Skeletal muscle satellite cell (primary cell): Measurements from ENCODE around the gene TOP2A.
"Not testable (repeated sequence)": the region's sequence is repeated elsewhere in the genome, so short reads cannot be mapped to it uniquely, and the experiment has no call there.

Experiments used
- H3K27me3 ChIP-seq: 2 replicates; pipeline ENCODE4 v1.7.0; 2013; ENCODE audit warnings: low read length; ENCODE audit not compliant: control insufficient read depth, insufficient read depth
- H3K36me3 ChIP-seq: 2 replicates; pipeline ENCODE4 v1.7.0; 2013; ENCODE audit warnings: mild to moderate bottlenecking, control low read depth, low read length; ENCODE audit not compliant: insufficient read depth
- H3K4me1 ChIP-seq: 2 replicates; pipeline ENCODE4 v1.7.0; 2013; ENCODE audit warnings: low read length; ENCODE audit not compliant: control insufficient read depth, insufficient read depth
- H3K4me2 ChIP-seq: 2 replicates; pipeline ENCODE4 v1.7.0; 2013; ENCODE audit warnings: mild to moderate bottlenecking, low read length
- H3K4me3 ChIP-seq: 2 replicates; pipeline ENCODE4 v1.7.0; 2013; ENCODE audit warnings: low read length
- H3K9ac ChIP-seq: 2 replicates; pipeline ENCODE4 v1.7.0; 2013; ENCODE audit warnings: mild to moderate bottlenecking, low read depth, low read length, moderate library complexity
- H3K9me3 ChIP-seq: replicated peaks from 2 replicates; pipeline ENCODE4 v1.7.0; 2013; ENCODE audit warnings: mild to moderate bottlenecking, control low read depth, low read length

TOP2A gene

DNA sequence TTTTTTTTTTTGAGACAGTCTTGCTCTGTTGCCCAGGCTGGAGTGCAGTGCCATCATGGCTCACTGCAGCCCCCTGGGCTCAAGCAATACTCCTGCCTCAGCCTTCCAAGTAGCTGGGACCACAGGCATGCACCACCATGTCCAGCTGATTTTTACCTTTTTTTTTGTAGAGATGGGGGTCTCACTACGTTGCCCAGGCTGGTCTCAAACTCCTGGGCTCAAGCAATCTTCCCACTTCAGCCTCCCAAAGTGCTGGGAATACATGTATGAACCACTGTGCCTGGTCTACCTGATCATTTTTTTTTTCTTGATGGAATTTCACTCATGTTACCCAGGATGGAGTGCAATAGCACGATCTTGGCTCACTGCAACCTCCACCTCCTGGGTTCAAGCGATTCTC is 31.1 kb downstream of the TOP2A start:
- H3K27me3 ChIP-seq, H3K4me2 ChIP-seq, H3K4me1 ChIP-seq, H3K9me3 ChIP-seq, H3K9ac ChIP-seq, H3K4me3 ChIP-seq: not testable (repeated sequence)
- peaks cover 31% of the 10 kb centered on the region for H3K36me3 ChIP-seq

DNA sequence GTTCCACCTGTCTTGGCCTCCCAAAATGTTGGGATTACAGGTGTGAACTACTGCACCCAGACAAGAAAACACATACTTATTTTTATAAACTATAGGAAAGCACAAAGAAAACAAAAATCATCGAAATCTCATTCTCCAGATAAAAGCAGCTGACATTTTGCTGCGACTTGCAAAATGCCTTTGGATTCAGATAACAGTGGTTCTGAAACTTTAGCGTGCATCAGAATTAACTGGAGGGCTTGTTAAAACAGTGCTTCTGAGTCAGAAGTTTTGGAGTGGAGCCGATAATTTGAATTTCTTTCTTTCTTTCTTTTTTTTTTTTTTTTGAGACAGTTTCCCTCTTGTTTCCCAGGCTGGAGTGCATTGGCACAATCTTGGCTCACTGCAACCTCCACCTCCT is 35.4 kb downstream of the TOP2A start:
- no peak overlapping the region for H3K4me3 ChIP-seq

DNA sequence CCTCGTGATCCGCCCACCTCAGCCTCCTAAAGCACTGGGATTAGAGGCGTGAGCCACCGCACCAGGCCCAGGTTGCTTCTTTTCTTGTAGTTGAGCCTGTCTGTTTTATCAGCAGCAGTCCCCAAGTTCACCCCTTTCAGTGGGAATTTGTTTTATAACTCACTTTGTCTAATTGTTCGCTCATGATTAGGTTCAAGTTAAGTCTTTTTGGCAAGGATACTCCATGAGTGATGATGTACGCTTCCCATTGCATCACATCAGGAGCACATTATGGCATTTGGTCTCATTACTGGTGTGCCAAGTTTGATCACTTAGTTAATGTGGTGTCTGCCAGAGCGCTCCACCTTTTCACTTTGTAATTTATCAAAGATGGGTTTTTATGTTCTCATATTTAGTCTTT is 38.7 kb downstream of the TOP2A start:
- H3K27me3 ChIP-seq, result no peaks in the 10 kb centered on the region
- H3K4me2 ChIP-seq, result no peak overlapping the region
- no peaks in the 10 kb centered on the region for H3K36me3 ChIP-seq
- no peaks in the 10 kb centered on the region for H3K9me3 ChIP-seq
- no peak overlapping the region for H3K4me3 ChIP-seq
- H3K4me1 ChIP-seq, result no peaks in the 10 kb centered on the region
- H3K9ac ChIP-seq, result no peak overlapping the region

More for the DNA sequence above, 35.4 kb downstream of the TOP2A start:
- Histone ChIP-seq H3K9ac (no peak overlapping the region), H3K4me2 (no peak overlapping the region), H3K4me1 (no peaks in the 10 kb centered on the region), H3K36me3 (no peaks in the 10 kb centered on the region), H3K9me3 (no peaks in the 10 kb centered on the region), H3K27me3 (no peaks in the 10 kb centered on the region)

DNA sequence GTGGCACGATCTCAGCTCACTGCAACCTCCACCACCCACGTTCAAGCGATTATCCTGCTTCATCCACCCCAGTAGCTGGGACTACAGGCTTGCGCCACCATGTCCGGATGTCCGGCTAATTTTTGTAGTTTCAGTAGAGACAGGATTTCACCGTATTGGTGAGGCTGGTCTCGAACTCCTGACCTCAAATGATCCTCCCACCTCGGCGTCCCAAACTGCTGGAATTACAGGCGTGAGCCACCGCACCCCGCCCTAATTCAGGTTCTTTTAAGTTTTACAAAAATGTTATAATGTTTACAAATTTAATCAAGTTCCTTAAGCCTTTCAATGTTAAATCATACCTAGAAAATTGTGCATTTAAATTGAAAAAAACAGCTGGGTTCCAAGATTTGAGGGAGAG is 39.9 kb downstream of the TOP2A start:
- H3K4me1 ChIP-seq, result no peaks in the 10 kb centered on the region
- no peaks in the 10 kb centered on the region for H3K9me3 ChIP-seq
- no peak overlapping the region for H3K4me3 ChIP-seq
- H3K36me3 ChIP-seq, result no peaks in the 10 kb centered on the region
- H3K27me3 ChIP-seq, result no peaks in the 10 kb centered on the region
- H3K9ac ChIP-seq, result no peak overlapping the region
- H3K4me2 ChIP-seq, result no peak overlapping the region

DNA sequence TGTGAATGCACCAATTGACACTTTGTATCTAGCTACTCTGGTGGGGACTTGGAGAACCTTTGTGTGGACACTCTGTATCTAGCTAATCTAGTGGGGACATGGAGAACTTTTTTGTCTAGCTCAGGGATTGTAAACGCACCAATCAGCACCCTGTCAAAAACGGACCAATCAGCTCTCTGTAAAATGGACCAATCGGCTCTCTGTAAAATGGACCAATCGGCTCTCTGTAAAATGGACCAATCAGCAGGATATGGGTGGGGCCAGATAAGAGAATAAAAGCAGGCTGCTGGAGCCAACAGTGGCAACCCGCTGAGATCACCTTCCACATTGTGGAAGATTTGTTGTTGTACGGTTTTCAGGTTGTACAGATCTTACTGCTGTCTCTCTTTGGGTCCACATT is 41.2 kb downstream of the TOP2A start:
- not testable (repeated sequence) for H3K4me2 ChIP-seq, H3K9ac ChIP-seq, H3K4me3 ChIP-seq, H3K4me1 ChIP-seq, H3K27me3 ChIP-seq, H3K9me3 ChIP-seq, H3K36me3 ChIP-seq

DNA sequence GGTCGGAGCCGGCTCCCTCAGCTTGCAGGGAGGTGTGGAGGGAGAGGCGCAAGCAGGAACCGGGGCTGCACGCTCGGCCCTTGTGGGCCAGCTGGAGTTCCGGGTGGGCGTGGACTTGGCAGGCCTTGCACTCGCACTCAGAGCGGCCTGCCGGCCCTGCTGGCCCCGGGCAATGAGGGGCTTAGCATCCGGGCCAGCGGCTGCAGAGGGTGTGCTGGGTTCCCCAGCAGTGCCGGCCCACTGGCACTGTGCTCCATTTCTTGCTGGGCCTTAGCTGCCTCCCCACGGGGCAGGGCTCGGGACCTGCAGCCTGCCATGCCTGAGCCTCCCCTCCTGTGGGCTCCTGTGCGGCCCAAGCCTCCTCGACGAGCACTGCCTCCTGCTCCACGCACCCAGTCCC is 41.9 kb downstream of the TOP2A start:
- not testable (repeated sequence) for H3K4me1 ChIP-seq, H3K27me3 ChIP-seq, H3K9me3 ChIP-seq, H3K4me2 ChIP-seq, H3K4me3 ChIP-seq, H3K36me3 ChIP-seq, H3K9ac ChIP-seq

DNA sequence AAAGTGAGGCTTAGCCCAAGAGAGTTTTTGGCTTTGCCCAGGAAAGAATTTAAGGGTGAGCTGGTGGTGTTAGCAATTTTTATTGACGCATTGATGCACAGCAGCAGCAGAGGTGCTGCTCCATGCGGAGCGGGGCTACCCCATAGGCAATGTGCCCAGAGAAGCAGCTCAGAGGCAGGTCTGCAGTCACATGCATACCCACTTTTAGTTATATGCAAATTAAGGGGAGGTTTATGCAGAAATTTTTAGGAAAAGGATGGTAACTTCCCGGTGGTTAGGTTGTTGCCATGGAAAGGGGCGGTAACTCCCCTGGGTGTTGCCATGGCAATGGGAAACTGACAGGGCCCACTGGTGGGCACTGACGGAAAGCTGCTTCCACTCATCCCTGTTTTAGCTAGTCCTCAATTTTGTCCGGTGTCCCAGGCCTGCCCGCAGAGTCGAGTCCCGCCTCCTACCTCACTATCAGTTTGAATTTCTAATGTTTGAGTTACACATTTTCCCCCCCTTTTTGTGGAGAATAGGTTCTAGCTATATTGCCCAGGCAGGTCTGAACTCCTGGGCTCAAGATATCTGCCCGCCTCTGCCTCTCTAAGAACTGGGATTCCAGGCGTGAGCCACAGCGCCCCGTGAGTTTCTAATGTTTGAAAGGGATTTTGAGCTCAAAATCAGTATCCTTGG is 42.7 kb downstream of the TOP2A start:
- H3K36me3 ChIP-seq, result no peaks in the 10 kb centered on the region
- H3K4me1 ChIP-seq, result no peaks in the 10 kb centered on the region
- no peak overlapping the region for H3K4me2 ChIP-seq
- H3K9me3 ChIP-seq, result no peaks in the 10 kb centered on the region
- H3K27me3 ChIP-seq, result no peaks in the 10 kb centered on the region
- H3K4me3 ChIP-seq, result no peak overlapping the region
- no peak overlapping the region for H3K9ac ChIP-seq

DNA sequence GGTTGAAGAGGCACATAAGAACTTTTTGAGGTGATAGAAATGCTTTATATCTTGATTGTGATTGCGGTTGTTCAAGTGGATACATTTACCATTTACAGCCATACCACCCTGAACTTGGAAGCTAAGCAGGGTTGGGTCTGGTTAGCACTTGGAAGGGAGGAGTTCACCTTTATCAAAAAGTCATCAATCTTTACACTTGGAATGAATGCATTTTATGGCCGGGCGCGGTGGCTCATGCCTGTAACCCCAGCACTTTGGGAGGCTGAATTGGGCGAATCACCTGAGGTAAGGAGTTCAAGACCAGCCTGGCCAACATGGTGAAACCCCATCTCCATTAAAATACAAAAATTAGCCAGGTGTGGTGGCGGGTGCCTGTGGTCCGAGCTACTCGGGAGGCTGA is 43.7 kb downstream of the TOP2A start:
- Histone ChIP-seq H3K4me3 (no peak overlapping the region), H3K36me3 (no peaks in the 10 kb centered on the region), H3K4me1 (no peaks in the 10 kb centered on the region), H3K27me3 (no peaks in the 10 kb centered on the region), H3K4me2 (no peak overlapping the region), H3K9ac (no peak overlapping the region), H3K9me3 (no peaks in the 10 kb centered on the region)

DNA sequence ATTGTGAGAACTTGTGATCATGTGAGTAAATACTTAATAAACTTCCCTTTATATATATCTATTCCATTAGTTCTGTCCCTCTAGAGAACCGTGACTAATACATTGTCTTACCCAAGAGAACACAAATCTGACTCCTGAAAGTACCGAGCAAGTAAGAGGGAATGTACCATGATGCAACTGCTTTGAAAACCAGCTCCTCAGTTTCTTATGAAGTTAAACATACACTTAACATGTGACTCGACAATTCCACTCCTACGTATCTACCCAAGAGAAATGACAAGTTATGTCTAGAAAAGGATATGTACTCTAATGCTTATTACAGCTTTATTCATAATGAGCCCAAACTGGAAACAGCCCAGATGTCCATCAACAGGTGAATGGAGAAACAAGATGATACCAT is 44.4 kb downstream of the TOP2A start:
- Histone ChIP-seq H3K36me3 (no peaks in the 10 kb centered on the region), H3K27me3 (no peaks in the 10 kb centered on the region), H3K4me1 (no peaks in the 10 kb centered on the region), H3K4me2 (no peak overlapping the region), H3K4me3 (no peak overlapping the region), H3K9me3 (no peaks in the 10 kb centered on the region), H3K9ac (no peak overlapping the region)

DNA sequence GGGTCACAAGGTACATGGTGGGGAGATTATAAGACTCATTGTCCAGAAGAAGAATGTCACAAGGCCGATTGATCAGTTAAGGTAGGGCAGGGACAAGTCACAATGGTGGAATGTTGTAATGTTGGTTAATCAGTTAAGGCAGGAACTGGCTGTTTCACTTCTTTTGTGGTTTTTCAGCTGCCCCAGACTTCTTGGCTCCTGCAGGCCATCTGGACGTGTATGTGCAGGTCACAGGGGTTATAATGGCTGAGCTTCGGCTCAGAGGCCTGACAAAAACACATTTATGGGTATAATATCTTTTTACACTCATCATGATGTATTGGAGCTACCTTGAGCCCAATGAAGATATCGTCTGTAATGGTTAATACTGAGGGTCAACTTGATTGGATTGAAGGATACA is 45.1 kb downstream of the TOP2A start:
- H3K36me3 ChIP-seq, H3K27me3 ChIP-seq, H3K4me2 ChIP-seq, H3K9me3 ChIP-seq, H3K9ac ChIP-seq, H3K4me1 ChIP-seq, H3K4me3 ChIP-seq: not testable (repeated sequence)

DNA sequence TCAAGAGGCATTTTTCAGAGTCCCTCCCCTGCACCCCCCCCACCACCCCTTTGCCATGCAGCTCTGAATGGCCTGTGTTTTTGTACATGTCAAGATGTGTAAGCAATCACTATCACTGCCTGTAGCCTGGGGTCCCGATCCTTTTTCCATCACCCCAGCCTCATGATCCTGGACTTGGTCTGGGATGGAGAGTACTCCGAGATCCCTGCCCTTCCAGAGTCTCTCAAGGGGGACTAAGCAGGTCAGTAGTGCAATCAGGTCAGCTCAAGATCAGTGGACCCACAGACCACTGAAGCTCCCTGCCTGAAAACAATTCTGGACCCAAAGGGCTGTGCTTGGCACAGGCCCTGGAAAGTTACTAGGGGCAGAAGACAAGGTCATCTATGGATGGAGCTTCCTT is 45.7 kb downstream of the TOP2A start:
- H3K4me2 ChIP-seq, result no peak overlapping the region

DNA sequence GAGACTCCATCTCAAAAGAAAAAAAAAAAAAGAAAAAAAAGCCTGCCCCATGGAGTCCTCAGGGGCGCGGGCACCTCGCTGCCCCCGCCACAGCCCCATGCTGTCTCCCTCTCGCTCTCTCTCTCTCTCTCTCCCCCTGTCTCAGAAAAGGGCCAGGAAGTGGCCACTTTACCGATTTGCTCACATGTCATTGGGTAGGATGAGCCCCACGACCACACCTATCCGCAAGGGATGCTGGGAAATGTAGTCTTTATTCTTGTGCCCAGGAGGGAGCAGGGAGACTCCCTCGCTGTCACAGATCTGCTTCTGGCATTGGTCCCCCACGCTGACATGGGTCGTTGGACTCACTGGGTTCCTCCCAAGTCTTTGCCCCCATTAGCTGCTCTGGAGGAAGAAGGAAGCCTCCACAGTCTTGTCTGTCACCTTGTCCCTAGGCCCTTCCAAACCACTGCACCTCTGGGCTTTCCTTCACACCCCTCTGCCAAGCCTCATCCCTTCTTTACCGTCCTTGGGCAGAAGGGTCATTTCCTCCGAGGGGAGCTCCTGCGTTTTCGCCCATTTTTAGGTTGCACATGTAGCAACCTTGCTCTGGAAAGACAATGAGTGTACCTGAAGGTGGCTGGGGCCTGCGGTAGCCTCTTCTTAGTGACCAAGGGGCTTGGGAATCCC is 46.3 kb downstream of the TOP2A start:
- Histone ChIP-seq H3K27me3 (no peaks in the 10 kb centered on the region), H3K9ac (no peak overlapping the region), H3K4me1 (no peaks in the 10 kb centered on the region), H3K36me3 (no peaks in the 10 kb centered on the region), H3K4me2 (no peak overlapping the region), H3K4me3 (no peak overlapping the region), H3K9me3 (no peaks in the 10 kb centered on the region)

More for the DNA sequence above, 45.7 kb downstream of the TOP2A start:
- H3K9ac ChIP-seq, result no peak overlapping the region
- no peaks in the 10 kb centered on the region for H3K36me3 ChIP-seq
- H3K9me3 ChIP-seq, result no peaks in the 10 kb centered on the region
- H3K4me1 ChIP-seq, result no peaks in the 10 kb centered on the region
- no peaks in the 10 kb centered on the region for H3K27me3 ChIP-seq
- no peak overlapping the region for H3K4me3 ChIP-seq
